ENCODE results near the gene TBC1D16. TPM values are rescaled to one million over a fixed set of nuclear protein-coding genes. Genes with fewer than 3 reads are reported as not detected.

The TBC1D16 gene
- total RNA-seq, 1 donor from 2014 or later: 48.8 TPM

GRCh38 chr17:79928502-79929256, 107.0 kb downstream of the TBC1D16 start:
- no peak for DNase-seq (ENCODE audit: low read depth in 2 of 2)

GRCh38 chr17:79927688-79928501, 107.8 kb downstream of the TBC1D16 start:
- no peak for DNase-seq (ENCODE audit: low read depth in 2 of 2)

GRCh38 chr17:79927136-79927661, 108.5 kb downstream of the TBC1D16 start:
- DNase-seq (ENCODE audit: low read depth in 2 of 2): no peak

GRCh38 chr17:79926605-79927135, 109.0 kb downstream of the TBC1D16 start:
- no peak for DNase-seq (ENCODE audit: low read depth in 2 of 2)

GRCh38 chr17:79926142-79926604, 109.5 kb downstream of the TBC1D16 start:
- no peak for DNase-seq (ENCODE audit: low read depth in 2 of 2)

GRCh38 chr17:79925242-79925957, 110.3 kb downstream of the TBC1D16 start:
- peak in 1 of 2 donors; percentile 42 for DNase-seq (ENCODE audit: low read depth in 2 of 2)

- DNase-seq (ENCODE audit: low read depth in 2 of 2): no peak
Observed at GRCh38 chr17:79924639-79924976, 111.1 kb downstream of the TBC1D16 start.

GRCh38 chr17:79923974-79924638, 111.6 kb downstream of the TBC1D16 start:
- DNase-seq (ENCODE audit: low read depth in 2 of 2): peak; percentile 41 to 46

- no peak for DNase-seq (ENCODE audit: low read depth in 2 of 2)
Observed at GRCh38 chr17:79922798-79923197, 112.9 kb downstream of the TBC1D16 start.

GRCh38 chr17:79922116-79922601, 113.5 kb downstream of the TBC1D16 start:
- no peak for DNase-seq (ENCODE audit: low read depth in 2 of 2)

- no peak for DNase-seq (ENCODE audit: low read depth in 2 of 2)
Observed at GRCh38 chr17:79921411-79922115, 114.1 kb downstream of the TBC1D16 start.

- no peak for DNase-seq (ENCODE audit: low read depth in 2 of 2)
Observed at GRCh38 chr17:79920751-79921410, 114.8 kb downstream of the TBC1D16 start.

GRCh38 chr17:79919862-79920720, 115.6 kb downstream of the TBC1D16 start:
- DNase-seq (ENCODE audit: low read depth in 2 of 2): no peak

- DNase-seq (ENCODE audit: low read depth in 2 of 2): peak in 1 of 2 donors; percentile 30
Observed at GRCh38 chr17:79919164-79919585, 116.5 kb downstream of the TBC1D16 start.

- DNase-seq (ENCODE audit: low read depth in 2 of 2): no peak
Observed at GRCh38 chr17:79918581-79919163, 117.0 kb downstream of the TBC1D16 start.

- no peak for DNase-seq (ENCODE audit: low read depth in 2 of 2)
Observed at GRCh38 chr17:79917902-79918484, 117.7 kb downstream of the TBC1D16 start.

GRCh38 chr17:79916991-79917901, 118.4 kb downstream of the TBC1D16 start:
- no peak for DNase-seq (ENCODE audit: low read depth in 2 of 2)
